Measurements from ENCODE around the gene LRP3. TPM values are rescaled to one million over a fixed set of nuclear protein-coding genes. Genes with fewer than 3 reads are reported as not detected.

The LRP3 gene
- polyA plus RNA-seq, 1 of the 3 experiments (the other 2 are of a cell fraction) = 8.2 TPM

DNA sequence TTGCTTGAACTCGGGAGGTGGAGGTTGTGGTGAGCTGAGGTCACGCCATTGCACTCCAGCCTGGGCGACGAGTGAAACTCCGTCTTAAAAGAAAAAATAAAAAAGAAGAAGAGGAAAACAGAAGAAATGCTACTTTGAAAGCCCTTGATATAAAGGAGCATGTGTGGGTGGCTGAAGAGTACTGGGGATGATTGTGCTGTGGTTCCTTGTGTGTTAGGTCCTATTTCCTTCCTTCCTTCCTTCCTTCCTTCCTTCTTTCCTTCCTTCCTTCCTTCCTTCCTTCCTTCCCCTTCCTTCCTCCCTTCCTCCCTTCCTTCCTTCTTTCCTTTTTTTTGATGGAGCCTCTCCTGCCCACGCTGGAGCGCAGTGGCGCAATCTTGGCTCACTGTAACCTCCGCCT lies 47.9 kb upstream of the LRP3 start:
- no peaks in the 10 kb centered on the region for H3K27me3 ChIP-seq (ENCODE audit: insufficient read depth)
- TF ChIP-seq RFX5 (IDR thresholded peaks at IDR 0.05; ENCODE audit: low read length) (no peak), EP300 (IDR thresholded peaks at IDR 0.05; ENCODE audit: borderline replicate concordance in 1 of 2, low read depth in 1 of 2, low read length in 1 of 2) (no peak), MAX (IDR thresholded peaks at IDR 0.05; ENCODE audit: low read depth) (no peak), NFIC (IDR thresholded peaks at IDR 0.05; ENCODE audit: borderline replicate concordance) (no peak), GABPA (IDR thresholded peaks at IDR 0.05; ENCODE audit: low read depth) (no peak), IRF3 (IDR thresholded peaks at IDR 0.05; ENCODE audit: low read depth, low read length) (no peak), FOSL2 (IDR thresholded peaks at IDR 0.05; ENCODE audit: borderline replicate concordance, low read depth) (no peak), ELF1 (IDR thresholded peaks at IDR 0.05) (no peak), EZH2phosphoT487 (IDR thresholded peaks at IDR 0.05; ENCODE audit: borderline replicate concordance, low read depth) (no peak), FOXM1 (IDR thresholded peaks at IDR 0.05; ENCODE audit: low read depth) (no peak), GATA2 (CRISPR knock-in tag; IDR thresholded peaks at IDR 0.05) (no peak), MEF2A (IDR thresholded peaks at IDR 0.05; ENCODE audit: borderline replicate concordance, low read depth) (no peak), TEAD4 (IDR thresholded peaks at IDR 0.05; ENCODE audit: borderline replicate concordance, insufficient read depth) (no peak), NRF1 (IDR thresholded peaks at IDR 0.05; ENCODE audit: low read depth, low read length) (no peak), CHD2 (IDR thresholded peaks at IDR 0.05; ENCODE audit: low read length, partially characterized antibody) (no peak), TAF1 (IDR thresholded peaks at IDR 0.05; ENCODE audit: borderline replicate concordance, low read depth, low read length) (no peak), ZBTB33 (IDR thresholded peaks at IDR 0.05; ENCODE audit: borderline replicate concordance, low read depth) (no peak), TCF12 (IDR thresholded peaks at IDR 0.05) (no peak)
- TF ChIP-seq, protein P1, sequence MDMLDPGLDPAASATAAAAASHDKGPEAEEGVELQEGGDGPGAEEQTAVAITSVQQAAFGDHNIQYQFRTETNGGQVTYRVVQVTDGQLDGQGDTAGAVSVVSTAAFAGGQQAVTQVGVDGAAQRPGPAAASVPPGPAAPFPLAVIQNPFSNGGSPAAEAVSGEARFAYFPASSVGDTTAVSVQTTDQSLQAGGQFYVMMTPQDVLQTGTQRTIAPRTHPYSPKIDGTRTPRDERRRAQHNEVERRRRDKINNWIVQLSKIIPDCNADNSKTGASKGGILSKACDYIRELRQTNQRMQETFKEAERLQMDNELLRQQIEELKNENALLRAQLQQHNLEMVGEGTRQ (IDR thresholded peaks at IDR 0.05; ENCODE audit: borderline replicate concordance, low read depth, low read length) = no peak
- TF ChIP-seq, protein P2, sequence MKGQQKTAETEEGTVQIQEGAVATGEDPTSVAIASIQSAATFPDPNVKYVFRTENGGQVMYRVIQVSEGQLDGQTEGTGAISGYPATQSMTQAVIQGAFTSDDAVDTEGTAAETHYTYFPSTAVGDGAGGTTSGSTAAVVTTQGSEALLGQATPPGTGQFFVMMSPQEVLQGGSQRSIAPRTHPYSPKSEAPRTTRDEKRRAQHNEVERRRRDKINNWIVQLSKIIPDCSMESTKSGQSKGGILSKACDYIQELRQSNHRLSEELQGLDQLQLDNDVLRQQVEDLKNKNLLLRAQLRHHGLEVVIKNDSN (IDR thresholded peaks at IDR 0.05; ENCODE audit: borderline replicate concordance, low read depth) = no peak
- no peaks in the 10 kb centered on the region for H3F3A ChIP-seq (replicated peaks; ENCODE audit: insufficient read depth)
- no peaks in the 10 kb centered on the region for H4K20me1 ChIP-seq (ENCODE audit: insufficient read depth)
- H3K4me1 ChIP-seq (ENCODE audit: control insufficient read depth in 1 of 2, insufficient read depth in 2 of 2, low read depth in 1 of 2, low read length in 1 of 2) = no peaks in the 10 kb centered on the region
- H3K4me2 ChIP-seq = no peak overlapping the region
- H3K9ac ChIP-seq = no peak overlapping the region
- H2AFZ ChIP-seq (ENCODE audit: low read depth) = no peak overlapping the region
- no peak overlapping the region for H3K27ac ChIP-seq (ENCODE audit: low read depth in 2 of 2, low read length in 1 of 2)
- 93% methylated on average over 9 of the region's 9 CpGs for WGBS (ENCODE audit: low lambda C conversion rate)
- no peaks in the 10 kb centered on the region for H3K36me3 ChIP-seq (replicated peaks in 1 of 2; ENCODE audit: control insufficient read depth in 1 of 2, insufficient read depth in 2 of 2, low read length in 1 of 2)
- CTCF ChIA-PET = interaction anchor here (2.2 to 3.2 kb wide), 2 partner anchors 22 to 39 kb away, joined by 10 to 52 read pairs; no protein-coding TSS in a partner anchor
- H3K4me3 ChIP-seq (ENCODE audit: low read depth in 2 of 2, low read length in 1 of 2) = no peak overlapping the region
- no peaks in the 10 kb centered on the region for H3K9me2 ChIP-seq
- no peak for DNase-seq
- no peaks in the 10 kb centered on the region for H3K79me2 ChIP-seq (ENCODE audit: insufficient read depth)
- H3K9me3 ChIP-seq = no peaks in the 10 kb centered on the region
- POLR2A ChIA-PET = no interaction called here

All from SK-N-SH (cell line).